HG02798 (cell line): Measurements from ENCODE around the gene GNE.
"Not testable (repeated sequence)": the region's sequence is repeated elsewhere in the genome, so short reads cannot be mapped to it uniquely, and the experiment has no call there.

Experiments used
- ATAC-seq: cut with Tn5 transposase; IDR thresholded peaks from one replicate; pipeline ENCODE4 v1.9.1; 2021; ENCODE audit warnings: mild to moderate bottlenecking; ENCODE audit not compliant: unreplicated experiment, poor library complexity

The GNE gene

GRCh38 chr9:36273354-36273753, 15.1 kb upstream of the GNE start:
- ATAC-seq: not testable (repeated sequence)

GRCh38 chr9:36268007-36268427, 9.8 kb upstream of the GNE start:
- no peak for ATAC-seq

- ATAC-seq: no peak
Measured at GRCh38 chr9:36264896-36265295, 6.6 kb upstream of the GNE start.

- ATAC-seq: no peak
Measured at GRCh38 chr9:36263683-36264082, 5.4 kb upstream of the GNE start.

- ATAC-seq: no peak
Measured at GRCh38 chr9:36258996-36259533, 817 bp upstream of the GNE start.

GRCh38 chr9:36251428-36251827, 6.8 kb downstream of the GNE start:
- ATAC-seq: no peak

GRCh38 chr9:36250079-36250478, 8.2 kb downstream of the GNE start:
- no peak for ATAC-seq

GRCh38 chr9:36249189-36249588, 9.1 kb downstream of the GNE start:
- ATAC-seq: no peak

GRCh38 chr9:36248061-36248460, 10.2 kb downstream of the GNE start:
- ATAC-seq: not testable (repeated sequence)

- no peak for ATAC-seq
Measured at GRCh38 chr9:36247356-36247755, 10.9 kb downstream of the GNE start.

- ATAC-seq: no peak
Measured at GRCh38 chr9:36245906-36246305, 12.3 kb downstream of the GNE start.

- ATAC-seq: not testable (repeated sequence)
Measured at GRCh38 chr9:36239675-36240074, 18.6 kb downstream of the GNE start.

- not testable (repeated sequence) for ATAC-seq
Measured at GRCh38 chr9:36239205-36239604, 19.0 kb downstream of the GNE start.

GRCh38 chr9:36237230-36237629, 21.0 kb downstream of the GNE start:
- ATAC-seq: no peak

GRCh38 chr9:36222449-36222848, 35.8 kb downstream of the GNE start:
- ATAC-seq: no peak

GRCh38 chr9:36221667-36222066, 36.6 kb downstream of the GNE start:
- no peak for ATAC-seq

- no peak for ATAC-seq
Measured at GRCh38 chr9:36218411-36218901, 39.8 kb downstream of the GNE start.

GRCh38 chr9:36218011-36218410, 40.2 kb downstream of the GNE start:
- no peak for ATAC-seq

- no peak for ATAC-seq
Measured at GRCh38 chr9:36217256-36217968, 40.8 kb downstream of the GNE start.

- ATAC-seq: no peak
Measured at GRCh38 chr9:36214571-36214970, 43.7 kb downstream of the GNE start.

GRCh38 chr9:36213989-36214388, 44.3 kb downstream of the GNE start:
- ATAC-seq: no peak

GRCh38 chr9:36213387-36213786, 44.9 kb downstream of the GNE start:
- no peak for ATAC-seq
